Ecto neural progenitor cell (in vitro differentiated cells): ENCODE results near the gene SMO.
"Not testable (repeated sequence)": the region's sequence is repeated elsewhere in the genome, so short reads cannot be mapped to it uniquely, and the experiment has no call there.

Experiments
- DNase-seq: peaks from one replicate; pipeline ENCODE4 v3.0.0-alpha.2; 2018; ENCODE audit warnings: low spot score

SMO gene

GRCh38 chr7:129240119-129240820 lies 51.8 kb downstream of the SMO start:
- no peak for DNase-seq

GRCh38 chr7:129244220-129244619 lies 55.8 kb downstream of the SMO start:
- no peak for DNase-seq

DNA sequence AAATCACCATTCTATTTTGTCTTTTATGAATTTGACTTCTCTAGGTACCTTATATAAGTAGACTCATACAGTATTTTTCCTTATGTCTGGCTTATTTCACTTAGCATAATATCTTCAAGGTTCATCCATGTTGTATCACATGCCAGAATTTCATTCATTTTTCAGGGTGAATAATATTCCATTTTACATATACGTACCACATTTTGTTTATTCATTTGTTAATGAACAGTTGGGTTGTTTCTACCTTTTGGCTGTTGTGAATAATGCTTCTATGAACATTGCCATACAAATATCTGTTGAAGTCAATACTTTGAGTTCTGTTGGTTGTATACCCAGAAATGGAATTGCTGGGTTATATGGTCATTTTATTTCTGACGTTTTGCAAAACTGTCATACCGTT lies 57.1 kb downstream of the SMO start:
- DNase-seq, result no peak

DNA sequence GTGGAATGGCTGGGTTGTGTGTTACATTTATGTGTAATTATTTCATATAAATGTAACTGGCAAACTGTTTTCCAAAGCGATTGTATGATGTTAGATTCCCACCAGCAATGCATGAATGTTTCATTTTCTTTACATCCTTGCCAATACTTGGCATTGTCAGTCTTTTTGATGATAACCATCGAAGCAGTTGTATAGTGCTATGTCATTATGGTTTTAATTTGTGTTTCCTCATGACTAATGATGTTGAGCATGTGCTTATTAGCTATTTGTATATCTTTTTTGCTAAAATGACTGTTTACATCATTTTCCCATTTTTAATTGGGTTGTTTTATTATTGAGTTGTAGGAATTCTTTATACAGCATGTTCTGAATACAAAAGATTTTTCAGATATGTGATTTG lies 58.7 kb downstream of the SMO start:
- no peak for DNase-seq

GRCh38 chr7:129252128-129252527 lies 63.7 kb downstream of the SMO start:
- no peak for DNase-seq

DNA sequence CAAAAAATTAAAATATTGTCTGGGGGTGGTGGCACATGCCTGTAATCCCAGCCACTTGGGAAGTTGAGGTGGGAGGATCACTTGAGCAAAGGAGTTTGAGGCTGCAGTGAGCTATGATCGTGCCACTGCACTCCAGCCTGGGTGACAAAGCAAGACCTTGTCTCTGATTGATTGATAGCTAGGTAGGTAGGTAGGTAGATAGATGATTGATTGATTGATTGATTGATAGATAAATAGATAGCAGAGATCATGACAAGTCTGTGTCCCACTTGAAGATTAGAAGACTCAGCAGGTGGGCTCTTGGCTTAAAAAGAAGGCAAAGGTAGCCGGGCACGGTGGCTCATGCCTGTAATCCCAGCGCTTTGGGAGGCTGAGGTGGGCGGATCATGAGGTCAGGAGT lies 64.2 kb downstream of the SMO start:
- DNase-seq, result not testable (repeated sequence)

- DNase-seq, result no peak
Measured at GRCh38 chr7:129255800-129256199, 67.4 kb downstream of the SMO start.

- DNase-seq, result no peak
Measured at GRCh38 chr7:129256221-129256620, 67.8 kb downstream of the SMO start.

GRCh38 chr7:129257168-129257567 lies 68.7 kb downstream of the SMO start:
- no peak for DNase-seq

DNA sequence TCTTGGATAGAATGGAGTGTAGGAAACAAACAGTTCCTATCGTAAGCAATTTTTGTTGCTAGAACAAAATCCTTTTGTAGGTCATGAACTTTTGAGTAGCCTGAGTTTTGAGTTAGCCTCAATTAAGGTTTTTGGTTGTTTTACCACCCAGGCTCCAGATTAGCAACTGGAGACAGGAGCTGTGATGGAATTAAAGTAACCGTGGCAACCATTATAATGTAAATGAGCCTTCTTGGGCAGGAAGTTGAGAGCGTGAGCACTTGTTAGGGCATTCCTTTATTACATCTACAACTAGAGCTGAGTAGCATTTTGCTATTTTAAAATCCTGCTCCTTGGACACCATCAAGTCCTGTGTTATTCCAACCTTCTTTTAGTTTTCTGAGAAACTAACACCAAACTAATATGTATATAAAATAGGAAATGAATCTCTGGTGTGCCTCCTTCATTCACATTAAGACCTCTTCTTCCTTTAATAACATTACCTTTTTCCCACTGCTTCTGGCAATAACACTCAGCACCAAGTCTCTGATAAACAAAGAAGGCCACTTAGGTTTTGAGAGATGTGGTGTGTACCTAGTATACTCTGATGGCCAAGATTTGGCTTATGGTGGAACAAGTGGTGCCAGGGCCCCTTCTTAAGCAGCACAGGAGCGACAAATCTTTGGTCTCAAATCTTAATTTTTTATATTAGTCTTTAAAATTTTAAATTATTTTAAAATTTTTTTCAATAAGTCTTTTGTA lies 70.4 kb downstream of the SMO start:
- DNase-seq, result peak; percentile 54

DNA sequence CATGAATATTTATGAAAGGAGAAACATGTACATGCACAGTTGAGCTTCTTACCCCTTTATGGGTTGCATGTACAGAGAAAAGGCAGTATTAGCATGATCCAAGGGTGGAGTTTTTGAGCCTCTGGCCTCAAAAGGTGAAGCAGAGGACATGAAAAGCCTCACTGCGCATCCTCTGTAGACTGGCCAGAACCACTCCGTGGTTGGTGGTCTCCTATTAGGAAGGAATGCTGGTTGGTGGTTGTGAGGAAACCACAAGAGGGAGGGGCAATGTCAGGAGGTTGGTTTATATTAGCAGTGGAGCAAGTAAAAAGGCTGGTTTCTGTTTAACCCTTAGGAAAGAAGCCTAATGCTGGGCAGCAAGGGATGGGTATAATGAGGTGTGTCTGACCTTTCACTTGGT lies 73.9 kb downstream of the SMO start:
- no peak for DNase-seq
